K562 (cell line): ENCODE data around the gene XRCC5. TPM values are rescaled to one million over a fixed set of nuclear protein-coding genes. Genes with fewer than 3 reads are reported as not detected.

ENCODE experiments used
- ATAC-seq: fragments of 200-7000 bp; cut with Tn5 transposase; 3 replicates; pipeline ENCODE4 v1.9.1; 2020; ENCODE audit warnings: moderate library complexity
- BruUV-seq: library from RNA; stranded (reverse); fragments of 400-500 nt; replicated peaks from 2 replicates; lab custom pipeline; 2021; lab: Mats Ljungman, UMichigan
- CTCF ChIA-PET: fragments of 300-600 bp; formaldehyde crosslinking; extraction: SDS; loops from one replicate; lab custom pipeline; 2021; ENCODE audit warnings: low intra/inter-chr PET ratio; lab: Yijun Ruan, JAX
- POLR2A ChIA-PET: fragments of 300-600, 350-650 bp; sonication (Branson Sonifier 250); formaldehyde crosslinking; extraction: SDS; loops from one replicate; lab custom pipeline; 2021; ENCODE audit warnings: antibody characterized with exemption, inconsistent platforms; lab: Yijun Ruan, JAX
- DNase-seq, 4 experiments: peaks; one replicate each; pipeline versions ENCODE4 v3.0.0 to v3.0.0-alpha.2; 2011 to 2018; ENCODE audit warnings: low spot score in 3 of 4, mixed read lengths in 3 of 4; ENCODE audit errors: extremely low read depth in 1 of 4
- FAIRE-seq: peaks from 2 replicates; lab custom pipeline; 2011; peaks lifted over from hg19 to GRCh38; lab: Jason Lieb, UNC
- H2AFZ ChIP-seq: 2 replicates; pipeline ENCODE4 v1.6.0; 2011; ENCODE audit warnings: low read depth, low read length, control low read depth, inconsistent platforms
- H3K27ac ChIP-seq: fragments of 200-600 bp; 3 replicates; pipeline ENCODE4 v1.8.0; 2011; ENCODE audit warnings: low read depth, mild to moderate bottlenecking, control low read depth, inconsistent platforms, low read length, moderate library complexity, mixed read lengths; ENCODE audit errors: extremely low read depth
- H3K27me3 ChIP-seq, 2 experiments: fragments of 300-600 bp in 1 of 2; 2 replicates in 1 of 2; 3 replicates in 1 of 2; pipeline versions ENCODE4 v1.6.0 to v1.8.0; 2011; ENCODE audit warnings: inconsistent platforms in 2 of 2, low read length in 2 of 2, mild to moderate bottlenecking in 1 of 2, mixed read lengths in 1 of 2, moderate library complexity in 1 of 2; ENCODE audit not compliant: control insufficient read depth in 2 of 2, insufficient read depth in 2 of 2
- H3K36me3 ChIP-seq: fragments of 300-600 bp; 3 replicates; pipeline ENCODE4 v1.8.0; 2011; ENCODE audit warnings: mild to moderate bottlenecking, low read length, inconsistent platforms; ENCODE audit not compliant: control insufficient read depth, insufficient read depth
- H3K4me1 ChIP-seq, 2 experiments: fragments of 200-600 bp in 1 of 2; replicated peaks in 1 of 2; 2 replicates in 1 of 2; 3 replicates in 1 of 2; pipeline versions ENCODE4 v1.5.1 to v1.8.0; 2011; ENCODE audit warnings: inconsistent platforms in 2 of 2, low read length in 2 of 2, mild to moderate bottlenecking in 1 of 2, mixed read lengths in 1 of 2, moderate library complexity in 1 of 2; ENCODE audit not compliant: control insufficient read depth in 2 of 2, insufficient read depth in 2 of 2
- H3K4me2 ChIP-seq: 2 replicates; pipeline ENCODE4 v1.6.1; 2011; ENCODE audit warnings: low read length, control low read depth, inconsistent platforms, mixed read lengths; ENCODE audit not compliant: insufficient read depth
- H3K4me3 ChIP-seq: fragments of 200-600 bp; sonication (generic), shearing (Covaris generic); 2 replicates; pipeline ENCODE4 v1.5.1; 2016; ENCODE audit warnings: control low read depth, inconsistent platforms
- H3K79me2 ChIP-seq: fragments of 200-600 bp; 3 replicates; pipeline ENCODE4 v1.8.0; 2011; ENCODE audit warnings: low read length, inconsistent platforms; ENCODE audit not compliant: control insufficient read depth, insufficient read depth
- H3K9ac ChIP-seq, 2 experiments: 2 replicates each; pipeline versions ENCODE4 v1.6.0 to v1.6.1; 2011; ENCODE audit warnings: low read depth in 2 of 2, low read length in 2 of 2, control low read depth in 1 of 2, inconsistent platforms in 1 of 2, mild to moderate bottlenecking in 1 of 2, mixed read lengths in 1 of 2; ENCODE audit not compliant: insufficient read depth in 1 of 2
- H3K9me1 ChIP-seq: one replicate; pipeline ENCODE4 v1.6.0; 2011; ENCODE audit warnings: inconsistent platforms, mild to moderate bottlenecking, low read length, moderate library complexity; ENCODE audit not compliant: control insufficient read depth, insufficient read depth
- H3K9me3 ChIP-seq: replicated peaks from 2 replicates; pipeline ENCODE4 v1.5.1; 2011; ENCODE audit warnings: low read depth, low read length, inconsistent platforms; ENCODE audit not compliant: control insufficient read depth, insufficient read depth
- H4K20me1 ChIP-seq: replicated peaks from 2 replicates; pipeline ENCODE4 v1.6.1; 2011; ENCODE audit warnings: low read length, inconsistent platforms, mixed read lengths; ENCODE audit not compliant: control insufficient read depth, insufficient read depth
- ARHGAP35 ChIP-seq: fragments of 450-650 bp; IDR thresholded peaks from 2 replicates; pipeline ENCODE4 v1.6.1; 2018; ENCODE audit not compliant: partially characterized antibody
- CBX8 ChIP-seq: fragments of 200-600 bp; sonication (generic); IDR thresholded peaks from 2 replicates; pipeline ENCODE4 v1.6.1; 2012; ENCODE audit warnings: borderline replicate concordance, mixed run types, low read depth, mild to moderate bottlenecking, moderate library complexity, mixed read lengths, low read length, control low read depth, inconsistent platforms; ENCODE audit not compliant: poor library complexity, severe bottlenecking; ENCODE audit errors: extremely low read depth
- ELF1 ChIP-seq: fragments of 200-800 bp; sonication (Bioruptor generic); IDR thresholded peaks from 2 replicates; pipeline ENCODE4 v1.6.1; 2016; ENCODE audit warnings: missing genetic modification characterization, missing compliant biosample characterization
- ETV5 ChIP-seq: sonication (generic); formaldehyde crosslinking; IDR thresholded peaks from 2 replicates; pipeline ENCODE4 v1.4.0; 2020; ENCODE audit warnings: low read depth, mild to moderate bottlenecking, missing genetic modification reagents
- HDAC6 ChIP-seq: IDR thresholded peaks from 2 replicates; pipeline ENCODE4 v1.6.1; 2012; ENCODE audit warnings: low read depth, mild to moderate bottlenecking, control low read depth, inconsistent platforms, low read length, moderate library complexity
- HEY1 ChIP-seq: fragments of 250-450 bp; sonication (Bioruptor Pico); IDR thresholded peaks from 2 replicates; pipeline ENCODE4 v1.5.0; 2020; ENCODE audit warnings: mild to moderate bottlenecking, moderate library complexity, borderline replicate concordance
- MCM5 ChIP-seq: fragments of 450-650 bp; IDR thresholded peaks from 2 replicates; pipeline ENCODE4 v1.6.1; 2016; ENCODE audit warnings: low read depth
- NUFIP1 ChIP-seq: fragments of 450-650 bp; IDR thresholded peaks from 2 replicates; pipeline ENCODE4 v1.6.1; 2018; ENCODE audit not compliant: partially characterized antibody
- TCF7 ChIP-seq: sonication (generic); IDR thresholded peaks from 2 replicates; pipeline ENCODE4 v1.6.1; 2016; ENCODE audit warnings: antibody characterized with exemption, borderline replicate concordance
- TRIM28 ChIP-seq: fragments of 450-650 bp; IDR thresholded peaks from 2 replicates; pipeline ENCODE4 v1.6.1; 2017
- YY1 ChIP-seq, 3 experiments: IDR thresholded peaks; 2 replicates each; pipeline ENCODE4 v1.6.1; 2011; ENCODE audit warnings: low read length in 2 of 3, mild to moderate bottlenecking in 2 of 3, moderate library complexity in 2 of 3, borderline replicate concordance in 1 of 3, control low read depth in 1 of 3, low read depth in 1 of 3; ENCODE audit not compliant: insufficient read depth in 3 of 3, insufficient replicate concordance in 2 of 3, control insufficient read depth in 1 of 3, insufficient read length in 1 of 3; ENCODE audit errors: extremely low read depth in 1 of 3
- whole genome bisulfite sequencing: fragments of 100-300 bp; shearing (Covaris generic); methylation state at CpG from one replicate; pipeline ENCODE4 v1.1.6; 2016; ENCODE audit warnings: low coverage, mixed read lengths; ENCODE audit not compliant: insufficient coverage; ENCODE audit errors: missing lambda C conversion rate; 5-methylcytosine and 5-hydroxymethylcytosine counted together
- in situ Hi-C: fragments of 300-500 bp; cut with MboI; formaldehyde crosslinking; loops from 4 replicates; pipeline ENCODE4 v1.15.0; 2018; ENCODE audit warnings: inconsistent platforms, mixed read lengths
- intact Hi-C: fragments of 100-400 bp; cut with micrococcal nuclease; formaldehyde crosslinking; loops from 2 replicates; pipeline ENCODE4 v1.14.2; 2022
- polyA plus RNA-seq, 8 experiments: library from polyadenylated mRNA; depleted of rRNA in 4 of 8; stranded (reverse) in 5 of 8; unstranded in 3 of 8; fragments of >200 nt; fragmentation: Nextera tagmentation in 2 of 8; fragmentation: Illumina TruSeq in 1 of 8; extraction: Ambion mirVana in 2 of 8; extraction: Trizol in 1 of 8; gene quantifications; 2 replicates each; pipeline versions ENCODE4 v1.2.1 to v1.2.3, GENCODE V29; 2011 to 2014; ENCODE audit warnings: inconsistent platforms in 1 of 8, missing spikeins in 1 of 8
- total RNA-seq, 7 experiments: library from RNA; depleted of rRNA in 6 of 7; stranded (reverse); fragments of >200 nt in 6 of 7; fragmentation: Illumina TruSeq in 2 of 7; extraction: Trizol in 2 of 7; gene quantifications; 2 replicates each; pipeline versions ENCODE4 v1.2.1 to v1.2.3, GENCODE V29; 2011 to 2021; ENCODE audit warnings: low replicate concordance in 1 of 7
- TF ChIP-seq, protein P1 (sequence below): fragments of 250-450 bp; sonication (Bioruptor Pico); IDR thresholded peaks from 2 replicates; pipeline ENCODE4 v1.5.0; 2020; ENCODE audit warnings: mild to moderate bottlenecking
- TF ChIP-seq, protein P2 (sequence below): fragments of 250-450 bp; sonication (Bioruptor Pico); IDR thresholded peaks from 2 replicates; pipeline ENCODE4 v1.8.0; 2021; ENCODE audit warnings: moderate library complexity, mild to moderate bottlenecking, inconsistent platforms

The XRCC5 gene
- total and polyA plus RNA-seq, 9 of the 15 experiments (the other 6 are each of a cell fraction or from before 2014, with no cell fraction given), result 168 to 551 (median 297) TPM

DNA sequence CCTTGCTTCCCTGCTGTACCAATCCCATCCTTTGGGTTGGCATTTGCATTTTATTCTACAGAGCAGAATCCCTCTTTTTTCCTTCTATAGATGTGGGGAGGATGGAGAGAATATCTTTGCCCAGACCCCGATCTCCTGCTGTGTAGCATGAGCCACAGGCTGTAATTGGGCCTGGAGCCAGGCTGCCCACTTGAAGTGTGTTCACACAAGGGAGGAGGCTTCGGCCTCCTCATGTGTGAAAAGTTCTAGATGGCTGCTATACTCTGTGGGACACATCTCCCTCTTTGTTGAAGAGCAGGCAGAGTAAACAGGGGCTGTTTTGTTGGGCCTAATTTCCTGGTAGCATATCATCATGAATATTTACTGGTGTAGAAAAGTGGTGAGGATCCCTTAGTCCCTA lies 126.3 kb downstream of the XRCC5 start:
- no peak overlapping the region for H2AFZ ChIP-seq
- no peak overlapping the region for H3K27ac ChIP-seq
- no peak for TF ChIP-seq MCM5
- no peak for TF ChIP-seq HDAC6
- no peak for TF ChIP-seq HEY1 (CRISPR knock-in tag)
- no peak for TF ChIP-seq ETV5 (CRISPR knock-in tag)
- TF ChIP-seq TCF7, result no peak
- TF ChIP-seq, protein P1, sequence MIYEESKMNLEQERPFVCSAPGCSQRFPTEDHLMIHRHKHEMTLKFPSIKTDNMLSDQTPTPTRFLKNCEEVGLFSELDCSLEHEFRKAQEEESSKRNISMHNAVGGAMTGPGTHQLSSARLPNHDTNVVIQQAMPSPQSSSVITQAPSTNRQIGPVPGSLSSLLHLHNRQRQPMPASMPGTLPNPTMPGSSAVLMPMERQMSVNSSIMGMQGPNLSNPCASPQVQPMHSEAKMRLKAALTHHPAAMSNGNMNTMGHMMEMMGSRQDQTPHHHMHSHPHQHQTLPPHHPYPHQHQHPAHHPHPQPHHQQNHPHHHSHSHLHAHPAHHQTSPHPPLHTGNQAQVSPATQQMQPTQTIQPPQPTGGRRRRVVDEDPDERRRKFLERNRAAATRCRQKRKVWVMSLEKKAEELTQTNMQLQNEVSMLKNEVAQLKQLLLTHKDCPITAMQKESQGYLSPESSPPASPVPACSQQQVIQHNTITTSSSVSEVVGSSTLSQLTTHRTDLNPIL (CRISPR knock-in tag), result no peak
- TF ChIP-seq YY1 (IDR thresholded peaks at IDR 0.05; ENCODE audit: borderline replicate concordance in 1 of 3, control insufficient read depth in 1 of 3, extremely low read depth in 1 of 3, insufficient read depth in 3 of 3, insufficient read length in 1 of 3, insufficient replicate concordance in 2 of 3, low read depth in 1 of 3, low read length in 2 of 3), result no peak
- no peak for TF ChIP-seq TRIM28
- no peak for TF ChIP-seq ELF1 (tag)
- TF ChIP-seq CBX8, result no peak
- TF ChIP-seq, protein P2, sequence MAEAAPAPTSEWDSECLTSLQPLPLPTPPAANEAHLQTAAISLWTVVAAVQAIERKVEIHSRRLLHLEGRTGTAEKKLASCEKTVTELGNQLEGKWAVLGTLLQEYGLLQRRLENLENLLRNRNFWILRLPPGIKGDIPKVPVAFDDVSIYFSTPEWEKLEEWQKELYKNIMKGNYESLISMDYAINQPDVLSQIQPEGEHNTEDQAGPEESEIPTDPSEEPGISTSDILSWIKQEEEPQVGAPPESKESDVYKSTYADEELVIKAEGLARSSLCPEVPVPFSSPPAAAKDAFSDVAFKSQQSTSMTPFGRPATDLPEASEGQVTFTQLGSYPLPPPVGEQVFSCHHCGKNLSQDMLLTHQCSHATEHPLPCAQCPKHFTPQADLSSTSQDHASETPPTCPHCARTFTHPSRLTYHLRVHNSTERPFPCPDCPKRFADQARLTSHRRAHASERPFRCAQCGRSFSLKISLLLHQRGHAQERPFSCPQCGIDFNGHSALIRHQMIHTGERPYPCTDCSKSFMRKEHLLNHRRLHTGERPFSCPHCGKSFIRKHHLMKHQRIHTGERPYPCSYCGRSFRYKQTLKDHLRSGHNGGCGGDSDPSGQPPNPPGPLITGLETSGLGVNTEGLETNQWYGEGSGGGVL (CRISPR knock-in tag), result no peak
- no peak for TF ChIP-seq NUFIP1
- TF ChIP-seq ARHGAP35, result no peak
- TF ChIP-seq, all 486 proteins: peak for 0
- no peak for FAIRE-seq
- Histone ChIP-seq H3K9me3 (no peaks in the 10 kb centered on the region; the same call in 1 of the 2 replicates), H4K20me1 (no peaks in the 10 kb centered on the region), H3K36me3 (no peaks in the 10 kb centered on the region), H3K9ac (no peak overlapping the region), H3K79me2 (no peaks in the 10 kb centered on the region), H3K4me3 (no peak overlapping the region), H3K27me3 (no peaks in the 10 kb centered on the region), H3K9me1 (no peaks in the 10 kb centered on the region), H3K4me2 (no peak overlapping the region), H3K4me1 (no peaks in the 10 kb centered on the region)
- no peak for ATAC-seq
- in situ Hi-C loops, result no loop called here
- ChIA-PET POLR2A (no interaction called here), CTCF (no interaction called here)
- no peak for DNase-seq
- intact Hi-C loops, result no loop called here
- WGBS, result 0% methylated on average over 2 of the region's 2 CpGs
- BruUV-seq, result no TSS peak
